ENCODE measurements around the gene RPA1.

Gene RPA1

DNA sequence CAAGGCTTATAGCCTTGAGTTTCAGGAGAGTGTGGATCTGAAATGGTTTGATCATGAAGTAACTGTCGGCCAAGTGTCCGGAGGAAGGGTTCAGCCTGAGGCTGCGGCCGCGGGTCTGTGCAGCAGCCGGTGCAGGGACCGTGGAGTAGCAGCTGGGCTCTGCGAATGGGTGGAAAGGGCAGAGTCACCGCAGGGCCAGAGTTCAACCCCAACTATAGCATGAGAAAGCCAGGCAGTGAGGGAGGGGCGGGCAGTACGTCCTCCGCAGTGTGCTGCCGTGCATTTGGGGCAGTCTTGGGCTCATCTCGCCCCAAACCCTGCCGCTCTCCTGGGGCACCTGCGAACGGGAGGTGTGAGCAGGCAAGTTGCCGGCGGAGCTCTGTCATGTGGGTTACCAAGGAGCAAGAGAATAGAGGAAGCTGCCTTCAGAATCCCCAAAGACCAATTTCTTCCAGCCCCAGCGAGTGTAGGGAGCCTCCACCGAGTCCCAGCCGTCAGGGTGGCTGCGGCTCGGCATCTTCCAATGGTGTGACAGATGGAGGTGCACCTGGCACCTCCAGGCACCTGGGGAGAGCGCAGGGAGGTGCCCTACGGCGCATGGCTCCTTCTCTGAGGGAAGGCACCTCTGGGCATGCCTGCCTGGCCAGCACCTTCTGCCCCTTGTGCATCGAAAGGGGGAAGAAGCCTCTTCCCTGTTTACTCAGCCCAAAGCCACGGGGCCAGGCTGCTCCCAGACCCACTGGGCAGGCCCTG is 87.3 kb downstream of the RPA1 start:
- TF ChIP-seq, protein P1, sequence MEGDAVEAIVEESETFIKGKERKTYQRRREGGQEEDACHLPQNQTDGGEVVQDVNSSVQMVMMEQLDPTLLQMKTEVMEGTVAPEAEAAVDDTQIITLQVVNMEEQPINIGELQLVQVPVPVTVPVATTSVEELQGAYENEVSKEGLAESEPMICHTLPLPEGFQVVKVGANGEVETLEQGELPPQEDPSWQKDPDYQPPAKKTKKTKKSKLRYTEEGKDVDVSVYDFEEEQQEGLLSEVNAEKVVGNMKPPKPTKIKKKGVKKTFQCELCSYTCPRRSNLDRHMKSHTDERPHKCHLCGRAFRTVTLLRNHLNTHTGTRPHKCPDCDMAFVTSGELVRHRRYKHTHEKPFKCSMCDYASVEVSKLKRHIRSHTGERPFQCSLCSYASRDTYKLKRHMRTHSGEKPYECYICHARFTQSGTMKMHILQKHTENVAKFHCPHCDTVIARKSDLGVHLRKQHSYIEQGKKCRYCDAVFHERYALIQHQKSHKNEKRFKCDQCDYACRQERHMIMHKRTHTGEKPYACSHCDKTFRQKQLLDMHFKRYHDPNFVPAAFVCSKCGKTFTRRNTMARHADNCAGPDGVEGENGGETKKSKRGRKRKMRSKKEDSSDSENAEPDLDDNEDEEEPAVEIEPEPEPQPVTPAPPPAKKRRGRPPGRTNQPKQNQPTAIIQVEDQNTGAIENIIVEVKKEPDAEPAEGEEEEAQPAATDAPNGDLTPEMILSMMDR (IDR thresholded peaks at IDR 0.05; ENCODE audit: low read depth, low read length), result no peak
- no peak overlapping the region for H3K4me3 ChIP-seq (ENCODE audit: low read depth, low read length)

DNA sequence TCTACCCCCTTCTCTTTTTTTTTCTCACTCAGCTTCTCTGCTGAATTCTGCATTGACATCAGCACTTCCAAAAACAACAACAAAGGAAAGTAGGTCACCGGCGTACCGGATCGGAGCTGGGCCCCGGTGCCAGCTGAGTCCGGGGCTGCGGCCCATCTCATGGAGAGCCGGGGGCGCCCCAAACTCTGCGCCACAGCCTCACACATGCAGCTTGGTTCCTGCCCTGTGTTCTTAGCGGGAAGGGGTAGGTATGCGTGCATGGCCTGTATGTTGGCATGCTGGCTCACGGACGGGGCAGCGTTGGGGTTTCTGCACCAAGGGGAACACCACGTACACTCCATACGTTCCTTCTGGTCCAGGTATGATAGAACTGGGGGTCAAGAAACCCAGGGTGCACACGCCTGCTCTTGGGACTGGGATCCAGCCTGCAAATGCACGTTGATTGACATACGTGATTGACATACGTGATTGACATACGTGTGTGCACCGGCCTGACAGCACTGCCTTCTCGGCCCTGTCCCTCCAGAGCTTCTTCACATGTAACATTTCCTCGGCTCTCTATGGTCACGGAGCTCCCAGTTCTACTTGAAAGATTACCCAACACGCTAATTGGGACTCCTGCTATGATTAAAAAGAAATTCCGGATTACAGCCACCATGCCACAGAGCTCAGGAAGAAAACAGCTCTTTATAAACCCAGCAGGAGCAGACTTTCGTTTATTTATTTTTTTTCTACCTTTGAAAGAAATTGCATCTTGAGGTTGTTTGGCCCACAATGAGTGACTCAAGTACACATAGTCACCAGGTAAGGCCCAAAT is 88.7 kb downstream of the RPA1 start:
- TF ChIP-seq, protein P1 (IDR thresholded peaks at IDR 0.05; ENCODE audit: low read depth, low read length), result no peak

DNA sequence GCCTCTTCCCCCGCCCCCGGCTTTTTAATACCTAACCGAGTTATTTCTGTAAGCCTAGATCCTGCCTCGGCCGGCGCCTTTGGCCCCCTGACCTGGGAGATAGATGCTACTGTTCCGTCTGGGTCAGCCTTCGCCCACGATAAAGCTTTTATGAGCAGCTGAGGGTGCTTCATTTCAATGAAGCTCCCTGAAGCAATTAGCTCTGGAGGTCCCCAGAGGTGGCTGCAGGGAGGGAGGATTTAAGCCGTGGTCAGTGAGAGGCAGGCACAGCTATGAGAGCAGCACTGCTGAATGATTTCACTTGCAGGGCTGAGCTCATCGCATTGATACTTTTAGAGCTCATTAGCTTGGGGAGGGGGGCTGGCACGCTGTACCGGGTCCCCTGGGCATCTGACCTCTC is 89.4 kb downstream of the RPA1 start:
- TF ChIP-seq, protein P1 (IDR thresholded peaks at IDR 0.05; ENCODE audit: low read depth, low read length), result no peak
- H3K4me3 ChIP-seq (ENCODE audit: low read depth, low read length), result no peak overlapping the region

More for the DNA sequence above, 88.7 kb downstream of the RPA1 start:
- no peak overlapping the region for H3K4me3 ChIP-seq (ENCODE audit: low read depth, low read length)

DNA sequence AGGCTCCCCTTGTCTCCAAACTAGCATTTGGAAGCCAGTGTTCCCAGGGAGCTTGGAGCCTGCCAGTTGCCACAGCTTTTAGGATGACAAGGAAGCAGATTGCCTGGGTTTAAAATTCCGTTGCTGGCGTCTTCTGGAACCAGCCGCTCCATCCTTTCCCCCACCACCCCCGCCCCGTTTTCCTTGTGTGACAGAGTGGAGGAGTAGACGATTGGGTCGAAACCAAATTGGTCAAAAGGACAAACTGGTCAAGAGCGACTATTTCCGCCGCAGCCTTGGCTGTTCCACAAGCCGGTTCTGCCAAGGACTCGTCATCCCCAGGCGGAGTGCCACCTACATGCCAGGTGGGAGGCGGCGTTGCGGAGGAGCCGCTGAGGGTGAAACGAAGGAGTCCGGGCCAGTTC is 91.1 kb downstream of the RPA1 start:
- no peak overlapping the region for H3K4me3 ChIP-seq (ENCODE audit: low read depth, low read length)
- TF ChIP-seq, protein P1 (IDR thresholded peaks at IDR 0.05; ENCODE audit: low read depth, low read length), result no peak

DNA sequence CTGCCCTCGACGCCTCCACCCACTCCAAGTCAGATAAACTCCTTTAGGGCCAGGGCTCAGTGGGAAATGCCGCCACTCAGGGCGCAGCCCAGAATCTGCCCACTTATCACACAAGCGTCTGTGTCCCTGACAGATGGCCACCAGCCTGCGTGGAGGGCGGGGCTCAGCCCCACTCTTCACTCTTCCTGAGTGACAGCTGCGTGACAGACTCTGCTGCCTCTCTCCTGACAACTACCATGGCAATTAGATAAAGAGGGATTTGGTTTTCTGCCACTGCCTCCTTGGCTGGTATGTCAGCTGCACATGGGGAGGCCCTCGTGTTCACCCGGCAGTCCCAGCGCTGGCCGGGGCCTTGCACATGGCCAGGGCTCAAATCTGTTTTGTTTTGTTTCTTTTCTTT is 99.2 kb downstream of the RPA1 start:
- TF ChIP-seq, protein P1 (IDR thresholded peaks at IDR 0.05; ENCODE audit: low read depth, low read length), result no peak

DNA sequence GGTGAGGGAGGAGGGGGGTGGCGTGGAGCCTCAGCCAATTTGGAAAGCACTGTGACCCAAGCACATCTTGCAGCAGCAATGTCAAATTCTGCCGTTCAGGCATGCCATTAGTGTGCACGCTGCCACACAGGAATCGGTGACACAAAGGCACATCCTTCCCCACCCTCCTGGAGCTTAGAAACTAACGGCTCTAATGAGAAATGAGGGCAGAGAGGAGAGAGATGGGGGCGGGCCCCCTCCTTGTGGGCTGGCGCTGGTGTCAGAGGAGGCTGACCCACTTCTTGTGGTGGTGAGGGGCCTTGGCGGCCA is 100.5 kb downstream of the RPA1 start:
- TF ChIP-seq, protein P1 (IDR thresholded peaks at IDR 0.05; ENCODE audit: low read depth, low read length), result no peak
- H3K4me3 ChIP-seq (ENCODE audit: low read depth, low read length), result no peak overlapping the region

More for the DNA sequence above, 99.2 kb downstream of the RPA1 start:
- no peak overlapping the region for H3K4me3 ChIP-seq (ENCODE audit: low read depth, low read length)
